Measurements from ENCODE around the gene MAML3.
"Not testable (repeated sequence)": the region's sequence is repeated elsewhere in the genome, so short reads cannot be mapped to it uniquely, and the experiment has no call there.

The MAML3 gene

GRCh38 chr4:139710073-139710472, 443.9 kb downstream of the MAML3 start:
- TF ChIP-seq CTCF (IDR thresholded peaks at IDR 0.05; ENCODE audit: borderline replicate concordance, control extremely low read depth, extremely low read depth, insufficient read depth, missing control alignments), result no peak
- no peak for DNase-seq (ENCODE audit: low spot score)
- in situ Hi-C loops (cut with MboI; ENCODE audit: low sequenced_read_pairs, unreplicated experiment), result no loop called here

- TF ChIP-seq CTCF (IDR thresholded peaks at IDR 0.05; ENCODE audit: borderline replicate concordance, control extremely low read depth, extremely low read depth, insufficient read depth, missing control alignments), result no peak
- DNase-seq (ENCODE audit: low spot score), result no peak
- in situ Hi-C loops (cut with MboI; ENCODE audit: low sequenced_read_pairs, unreplicated experiment), result no loop called here
Observed at GRCh38 chr4:139709660-139710059, 444.3 kb downstream of the MAML3 start.

GRCh38 chr4:139704915-139705485, 449.0 kb downstream of the MAML3 start:
- TF ChIP-seq CTCF (IDR thresholded peaks at IDR 0.05; ENCODE audit: borderline replicate concordance, control extremely low read depth, extremely low read depth, insufficient read depth, missing control alignments), result no peak
- in situ Hi-C loops (cut with MboI; ENCODE audit: low sequenced_read_pairs, unreplicated experiment), result no loop called here
- DNase-seq (ENCODE audit: low spot score), result no peak

- TF ChIP-seq CTCF (IDR thresholded peaks at IDR 0.05; ENCODE audit: borderline replicate concordance, control extremely low read depth, extremely low read depth, insufficient read depth, missing control alignments), result no peak
- no peak for DNase-seq (ENCODE audit: low spot score)
- in situ Hi-C loops (cut with MboI; ENCODE audit: low sequenced_read_pairs, unreplicated experiment), result no loop called here
Observed at GRCh38 chr4:139700568-139700967, 453.4 kb downstream of the MAML3 start.

- DNase-seq (ENCODE audit: low spot score); in situ Hi-C loops (cut with MboI; ENCODE audit: low sequenced_read_pairs, unreplicated experiment): not testable (repeated sequence)
Observed at GRCh38 chr4:139698167-139698925, 455.6 kb downstream of the MAML3 start.

- no peak for DNase-seq (ENCODE audit: low spot score)
- TF ChIP-seq CTCF (IDR thresholded peaks at IDR 0.05; ENCODE audit: borderline replicate concordance, control extremely low read depth, extremely low read depth, insufficient read depth, missing control alignments), result no peak
- in situ Hi-C loops (cut with MboI; ENCODE audit: low sequenced_read_pairs, unreplicated experiment), result no loop called here
Observed at GRCh38 chr4:139696491-139696890, 457.5 kb downstream of the MAML3 start.

- DNase-seq (ENCODE audit: low spot score), result no peak
- in situ Hi-C loops (cut with MboI; ENCODE audit: low sequenced_read_pairs, unreplicated experiment), result no loop called here
Observed at GRCh38 chr4:139694522-139695107, 459.4 kb downstream of the MAML3 start.

More at GRCh38 chr4:139694522-139695107, 459.4 kb downstream of the MAML3 start:
- TF ChIP-seq CTCF (IDR thresholded peaks at IDR 0.05; ENCODE audit: borderline replicate concordance, control extremely low read depth, extremely low read depth, insufficient read depth, missing control alignments), result no peak
